GM06990 (cell line): ENCODE measurements around the gene CNTNAP2.

Source experiments
- DNase-seq: peaks from one replicate; pipeline ENCODE4 v3.0.0-alpha.2; 2011; ENCODE audit not compliant: insufficient read length; ENCODE audit errors: extremely low read depth
- H3K27me3 ChIP-seq: replicated peaks from 2 replicates; pipeline ENCODE4 v1.6.0; 2011; ENCODE audit warnings: low read length; ENCODE audit not compliant: control insufficient read depth, insufficient read depth
- H3K36me3 ChIP-seq: 2 replicates; pipeline ENCODE4 v1.5.1; 2011; ENCODE audit warnings: low read length; ENCODE audit not compliant: control insufficient read depth, insufficient read depth
- H3K4me3 ChIP-seq: replicated peaks from 2 replicates; pipeline ENCODE4 v1.5.1; 2011; ENCODE audit warnings: low read depth, mild to moderate bottlenecking, control low read depth, low read length
- CTCF ChIP-seq: IDR thresholded peaks from 2 replicates; pipeline ENCODE4 v1.5.1; 2011; ENCODE audit warnings: low read length, control low read depth, mild to moderate bottlenecking, inconsistent platforms; ENCODE audit not compliant: insufficient read depth, poor library complexity, severe bottlenecking

CNTNAP2 gene

GRCh38 chr7:148395352-148395811 is 2278.8 kb downstream of the CNTNAP2 start:
- DNase-seq = no peak
- H3K27me3 ChIP-seq = no peaks in the 10 kb centered on the region; the same call in 1 of the 2 replicates
- no peak for TF ChIP-seq CTCF
- H3K4me3 ChIP-seq = no peak overlapping the region
- H3K36me3 ChIP-seq = no peaks in the 10 kb centered on the region

- no peak for TF ChIP-seq CTCF
- Histone ChIP-seq H3K27me3 (no peaks in the 10 kb centered on the region; the same call in 1 of the 2 replicates), H3K36me3 (no peaks in the 10 kb centered on the region), H3K4me3 (no peak overlapping the region)
- DNase-seq = no peak
Observed at GRCh38 chr7:148395990-148396716, 2279.6 kb downstream of the CNTNAP2 start.

GRCh38 chr7:148397056-148397455 is 2280.5 kb downstream of the CNTNAP2 start:
- TF ChIP-seq CTCF = no peak
- Histone ChIP-seq H3K27me3 (no peaks in the 10 kb centered on the region; the same call in 1 of the 2 replicates), H3K4me3 (no peak overlapping the region), H3K36me3 (no peaks in the 10 kb centered on the region)
- no peak for DNase-seq

GRCh38 chr7:148397551-148397950 is 2280.9 kb downstream of the CNTNAP2 start:
- Histone ChIP-seq H3K27me3 (no peaks in the 10 kb centered on the region; the same call in 1 of the 2 replicates), H3K4me3 (no peak overlapping the region), H3K36me3 (no peaks in the 10 kb centered on the region)
- no peak for DNase-seq
- no peak for TF ChIP-seq CTCF

- Histone ChIP-seq H3K27me3 (no peaks in the 10 kb centered on the region; the same call in 1 of the 2 replicates), H3K4me3 (no peak overlapping the region), H3K36me3 (no peaks in the 10 kb centered on the region)
- TF ChIP-seq CTCF = no peak
- DNase-seq = no peak
Observed at GRCh38 chr7:148397985-148398384, 2281.4 kb downstream of the CNTNAP2 start.
